Common myeloid progenitor, CD34-positive (primary cell): ENCODE measurements around the gene TMPRSS5.

Experiments used
- CTCF ChIA-PET: fragments of 350-600 bp; sonication (Branson Sonifier 250); formaldehyde crosslinking; loops from one replicate; lab custom pipeline; 2021; ENCODE audit warnings: antibody characterized with exemption; lab: Charles Lee
- POLR2A ChIA-PET: fragments of 350-600 bp; sonication (Branson Sonifier 250); formaldehyde crosslinking; loops from one replicate; lab custom pipeline; 2021; ENCODE audit warnings: antibody characterized with exemption; lab: Charles Lee
- DNase-seq, 3 donors: peaks; one replicate each; pipeline versions ENCODE4 v3.0.0 to v3.0.0-alpha.2; 2013
- H3K27ac ChIP-seq, 2 experiments: 1 replicate in 1 of 2; 2 replicates in 1 of 2; pipeline ENCODE4 v1.7.0; 2013; ENCODE audit warnings: inconsistent platforms in 2 of 2, low read length in 2 of 2, mild to moderate bottlenecking in 2 of 2, low read depth in 1 of 2, moderate library complexity in 1 of 2; ENCODE audit not compliant: severe bottlenecking in 2 of 2, insufficient read depth in 1 of 2, poor library complexity in 1 of 2
- H3K27me3 ChIP-seq, 5 experiments: replicated peaks in 2 of 5; 1 replicate in 3 of 5; 2 replicates in 2 of 5; pipeline versions ENCODE4 v1.6.1 to v1.7.0; 2013; ENCODE audit warnings: low read length in 4 of 5, mild to moderate bottlenecking in 2 of 5, moderate library complexity in 2 of 5, inconsistent platforms in 1 of 5; ENCODE audit not compliant: insufficient read depth in 5 of 5, control insufficient read depth in 4 of 5
- H3K36me3 ChIP-seq, 4 experiments: 1 replicate in 2 of 4; 2 replicates in 2 of 4; pipeline versions ENCODE4 v1.6.1 to v1.7.0; 2013; ENCODE audit warnings: low read length in 3 of 4, control low read depth in 1 of 4, mild to moderate bottlenecking in 1 of 4; ENCODE audit not compliant: control insufficient read depth in 4 of 4, insufficient read depth in 4 of 4
- H3K4me1 ChIP-seq, 4 experiments: 1 replicate in 3 of 4; 2 replicates in 1 of 4; pipeline versions ENCODE4 v1.6.1 to v1.7.1; 2013; ENCODE audit warnings: low read length in 3 of 4, mild to moderate bottlenecking in 3 of 4, control low read depth in 1 of 4, inconsistent platforms in 1 of 4, moderate library complexity in 1 of 4; ENCODE audit not compliant: control insufficient read depth in 4 of 4, insufficient read depth in 4 of 4; ENCODE audit errors: control extremely low read depth in 1 of 4
- H3K4me3 ChIP-seq, 7 experiments: 1 replicate in 4 of 7; 2 replicates in 3 of 7; pipeline versions ENCODE4 v1.5.1 to v1.7.0; 2013; ENCODE audit warnings: mild to moderate bottlenecking in 7 of 7, low read length in 6 of 7, moderate library complexity in 6 of 7, inconsistent platforms in 2 of 7, low read depth in 2 of 7, control low read depth in 1 of 7; ENCODE audit not compliant: insufficient read depth in 4 of 7, control insufficient read depth in 1 of 7; ENCODE audit errors: extremely low read depth in 1 of 7
- H3K9me3 ChIP-seq, 5 experiments: 1 replicate in 4 of 5; 2 replicates in 1 of 5; pipeline versions ENCODE4 v1.6.1 to v1.7.1; 2013; ENCODE audit warnings: low read length in 4 of 5, mild to moderate bottlenecking in 2 of 5, inconsistent platforms in 1 of 5, low read depth in 1 of 5, moderate library complexity in 1 of 5; ENCODE audit not compliant: control insufficient read depth in 4 of 5, insufficient read depth in 2 of 5; ENCODE audit errors: control extremely low read depth in 1 of 5
- WGBS: methylation state at CpG from one replicate; pipeline ENCODE4 v1.1.5; 2013; ENCODE audit not compliant: insufficient coverage; 5-methylcytosine and 5-hydroxymethylcytosine counted together

Gene TMPRSS5

GRCh38 chr11:113663567-113663966 is 42.5 kb downstream of the TMPRSS5 start:
- no peak for DNase-seq
- ChIA-PET POLR2A (no interaction called here), CTCF (no interaction called here)
- Histone ChIP-seq H3K36me3 (no peaks in the 10 kb centered on the region), H3K4me1 (no peaks in the 10 kb centered on the region), H3K27me3 (peaks cover 0 to 5% (median 0%) of the 10 kb centered on the region in 5 experiments), H3K4me3 (no peak overlapping the region), H3K9me3 (peaks cover 0 to 4% (median 3%) of the 10 kb centered on the region in 5 experiments), H3K27ac (no peak overlapping the region)
- WGBS, result 100% methylated on average over 1 of the region's 2 CpGs

- CTCF ChIA-PET, result no interaction called here
- no peak for DNase-seq
- WGBS, result 100% methylated on average over 5 of the region's 5 CpGs
- H3K4me1 ChIP-seq, result no peaks in the 10 kb centered on the region
- H3K27me3 ChIP-seq, result no peaks in the 10 kb centered on the region
- H3K27ac ChIP-seq, result no peak overlapping the region
- peaks cover 0 to 2% (median 0%) of the 10 kb centered on the region in 5 experiments for H3K9me3 ChIP-seq
- H3K4me3 ChIP-seq, result no peak overlapping the region
- POLR2A ChIA-PET, result no interaction called here
- H3K36me3 ChIP-seq, result no peaks in the 10 kb centered on the region
Measured at GRCh38 chr11:113655771-113656170, 50.3 kb downstream of the TMPRSS5 start.

- CTCF ChIA-PET, result no interaction called here
- WGBS, result 90% methylated on average over 3 of the region's 5 CpGs
Measured at GRCh38 chr11:113651023-113651422, 55.1 kb downstream of the TMPRSS5 start.

GRCh38 chr11:113649311-113649710 is 56.8 kb downstream of the TMPRSS5 start:
- Histone ChIP-seq H3K4me1 (no peaks in the 10 kb centered on the region), H3K9me3 (peaks cover 0 to 11% (median 2%) of the 10 kb centered on the region in 5 experiments), H3K27ac (no peak overlapping the region), H3K36me3 (no peaks in the 10 kb centered on the region), H3K4me3 (no peak overlapping the region), H3K27me3 (peaks cover 0 to 5% (median 0%) of the 10 kb centered on the region in 5 experiments)
- ChIA-PET CTCF (no interaction called here), POLR2A (no interaction called here)
- no peak for DNase-seq
- WGBS, result 92% methylated on average over 18 of the region's 20 CpGs

More at GRCh38 chr11:113651023-113651422, 55.1 kb downstream of the TMPRSS5 start:
- no peak overlapping the region for H3K4me3 ChIP-seq
- POLR2A ChIA-PET, result no interaction called here
- no peaks in the 10 kb centered on the region for H3K36me3 ChIP-seq
- no peaks in the 10 kb centered on the region for H3K4me1 ChIP-seq
- DNase-seq, result no peak
- H3K27me3 ChIP-seq, result peaks cover 0 to 3% (median 0%) of the 10 kb centered on the region in 5 experiments
- H3K9me3 ChIP-seq, result peaks cover 0 to 11% (median 2%) of the 10 kb centered on the region in 5 experiments
- no peak overlapping the region for H3K27ac ChIP-seq

GRCh38 chr11:113647856-113648255 is 58.3 kb downstream of the TMPRSS5 start:
- 100% methylated on average over 3 of the region's 4 CpGs for WGBS
- POLR2A ChIA-PET, result no interaction called here
- Histone ChIP-seq H3K27me3 (peaks cover 0 to 7% (median 2%) of the 10 kb centered on the region in 5 experiments), H3K4me3 (no peak overlapping the region), H3K9me3 (peaks cover 0 to 9% (median 2%) of the 10 kb centered on the region in 5 experiments), H3K36me3 (no peaks in the 10 kb centered on the region), H3K27ac (no peak overlapping the region), H3K4me1 (no peaks in the 10 kb centered on the region)
- CTCF ChIA-PET, result no interaction called here
- no peak for DNase-seq

GRCh38 chr11:113647108-113647507 is 59.0 kb downstream of the TMPRSS5 start:
- H3K4me3 ChIP-seq, result no peak overlapping the region
- no peaks in the 10 kb centered on the region for H3K4me1 ChIP-seq
- POLR2A ChIA-PET, result no interaction called here
- DNase-seq, result no peak
- 31% methylated on average over 3 of the region's 3 CpGs for WGBS
- H3K27ac ChIP-seq, result no peak overlapping the region
- CTCF ChIA-PET, result no interaction called here
- H3K36me3 ChIP-seq, result no peaks in the 10 kb centered on the region
- peaks cover 0 to 9% (median 2%) of the 10 kb centered on the region in 5 experiments for H3K9me3 ChIP-seq
- H3K27me3 ChIP-seq, result peaks cover 0 to 7% (median 3%) of the 10 kb centered on the region in 5 experiments

GRCh38 chr11:113645593-113646349 is 60.3 kb downstream of the TMPRSS5 start:
- Histone ChIP-seq H3K36me3 (no peaks in the 10 kb centered on the region), H3K27ac (no peak overlapping the region), H3K4me3 (no peak overlapping the region), H3K27me3 (peaks cover 0 to 7% (median 3%) of the 10 kb centered on the region in 5 experiments), H3K9me3 (peaks cover 0 to 9% (median 2%) of the 10 kb centered on the region in 5 experiments), H3K4me1 (no peaks in the 10 kb centered on the region)
- DNase-seq, result no peak
- ChIA-PET POLR2A (interaction anchor here (0.6 kb wide), 1 partner anchor 25 kb away, joined by 5 read pairs; no protein-coding TSS in a partner anchor), CTCF (no interaction called here)
- WGBS, result 95% methylated on average over 5 of the region's 5 CpGs
